NCI-H1092 treated with DMSO at 0.1 percent for 48 hours (cell line): ENCODE data around the gene MLKL.
"Not testable (repeated sequence)": the region's sequence is repeated elsewhere in the genome, so short reads cannot be mapped to it uniquely, and the experiment has no call there.

ENCODE experiments used
- DNase-seq: peaks from one replicate; lab custom pipeline; 2025; lab: John Stamatoyannopoulos, UW

MLKL gene

DNA sequence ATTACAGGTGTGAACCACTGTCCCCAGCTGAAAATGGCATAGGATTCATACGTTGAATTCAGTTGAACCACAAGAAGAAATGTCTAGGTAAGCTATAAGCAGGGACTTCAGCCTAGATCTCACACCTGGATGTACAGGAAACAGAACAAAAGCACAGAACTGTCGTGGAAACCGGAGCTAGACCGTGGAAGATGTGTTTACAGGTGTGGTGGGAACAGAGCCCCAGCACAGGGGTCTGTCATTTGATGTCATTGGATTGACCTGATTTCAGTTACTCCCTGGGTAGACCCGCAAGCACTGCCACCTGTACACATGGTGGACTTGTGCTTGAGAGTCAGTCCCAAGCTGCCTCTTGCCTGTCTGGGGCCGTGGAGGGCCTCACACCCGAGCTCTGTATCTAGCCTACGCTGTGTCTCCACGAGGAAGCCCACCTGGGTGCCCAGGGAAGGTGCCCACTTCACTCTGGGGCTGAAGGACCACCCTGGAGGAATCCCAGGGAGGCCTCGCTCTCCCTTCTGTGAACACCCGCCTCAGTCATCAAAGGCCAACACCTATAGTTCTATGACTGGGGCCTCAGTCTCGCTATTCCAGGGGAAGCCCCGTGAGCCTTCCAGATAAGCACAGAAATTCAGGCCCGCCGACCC, 32.2 kb upstream of the MLKL start:
- no peak for DNase-seq

DNA sequence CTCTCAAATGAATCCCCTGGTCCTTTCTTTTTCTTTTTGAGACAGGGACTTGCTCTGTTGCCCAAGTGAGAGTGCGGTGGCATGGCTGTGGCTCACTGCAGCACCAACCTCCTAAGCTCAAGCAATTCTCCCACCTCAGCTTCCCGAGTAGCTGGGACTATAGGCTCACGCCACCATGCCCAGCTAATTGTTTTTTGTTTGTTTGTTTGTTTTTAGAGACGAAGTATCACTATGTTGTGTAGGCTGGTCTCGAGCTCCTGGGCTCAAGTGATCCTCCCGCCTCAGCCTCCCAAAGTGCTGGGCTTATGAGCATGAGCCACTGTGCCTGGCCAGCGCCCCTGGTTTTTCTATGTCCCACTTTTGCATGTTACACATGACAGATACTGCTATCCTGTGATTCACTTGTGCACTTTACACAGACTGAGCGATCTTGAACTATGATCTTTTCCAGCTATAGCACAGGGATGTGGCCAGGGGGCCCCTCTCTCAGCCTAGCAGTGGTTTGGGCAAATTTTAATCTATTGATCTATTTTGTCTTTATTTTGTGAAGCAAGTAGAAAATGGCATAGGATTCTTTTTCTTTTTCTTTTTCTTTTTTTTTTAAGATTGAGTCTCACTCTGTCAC, 31.3 kb upstream of the MLKL start:
- no peak for DNase-seq

DNA sequence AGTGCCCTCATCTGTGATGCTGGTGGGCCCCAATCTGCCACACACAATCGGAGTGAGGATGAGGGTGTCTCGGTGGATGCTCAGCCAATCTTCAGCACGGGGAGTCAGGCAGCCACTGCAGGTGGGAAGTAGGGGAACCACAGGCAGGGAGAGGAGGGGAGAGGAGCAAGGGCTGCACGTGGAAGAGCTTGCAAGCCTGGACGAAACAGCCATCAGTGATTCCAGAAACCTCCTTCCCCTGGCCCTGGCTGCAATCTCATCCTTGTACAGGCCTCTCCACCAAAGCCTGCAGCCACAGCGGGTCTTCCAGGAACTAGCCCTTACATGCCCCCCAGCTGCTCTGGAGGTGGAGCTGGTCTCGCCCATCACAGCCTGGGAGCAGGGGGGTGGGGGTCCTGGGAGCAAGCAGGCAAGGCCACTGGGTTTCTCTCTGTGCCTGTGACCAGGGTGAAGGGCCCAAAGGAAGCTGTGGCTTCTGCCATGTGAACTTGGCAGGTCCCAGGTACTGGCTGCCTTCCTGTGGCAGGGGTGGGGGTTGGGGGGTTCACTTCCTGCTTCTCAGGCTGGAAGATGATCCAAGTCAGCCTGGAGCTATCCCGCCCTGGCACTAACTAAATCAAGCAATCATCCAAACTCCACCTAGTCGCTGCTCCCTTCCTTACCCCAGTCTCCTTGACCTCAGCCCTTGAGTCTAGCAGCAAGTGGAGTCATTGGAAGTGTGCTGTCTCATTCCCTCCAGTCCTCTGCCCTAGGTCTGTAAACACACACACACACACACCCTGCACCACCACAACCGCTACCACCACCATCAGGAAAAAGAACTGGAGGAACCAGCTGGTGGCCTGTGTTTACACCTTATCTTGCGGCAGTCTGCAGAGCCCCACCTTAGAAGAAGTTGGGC, 29.4 kb upstream of the MLKL start:
- DNase-seq = no peak

DNA sequence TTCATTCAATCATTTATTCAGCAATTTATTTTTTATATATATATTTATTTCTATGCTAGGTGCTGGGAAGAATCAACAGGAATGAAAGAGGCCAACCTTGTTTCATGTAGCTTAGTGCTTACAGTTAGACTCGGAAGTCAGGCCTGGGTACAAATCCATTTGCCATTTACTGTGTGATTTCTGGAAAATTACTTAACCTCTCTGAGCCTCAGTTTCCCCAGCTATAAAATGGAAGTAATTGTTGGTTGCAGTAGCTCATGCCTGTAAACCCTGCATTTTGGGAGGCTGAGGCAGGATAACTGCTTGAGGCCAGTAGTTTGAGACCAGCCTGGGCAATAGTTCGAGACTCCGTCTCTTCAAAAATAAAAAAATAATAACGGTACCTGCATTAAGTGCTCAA, 27.2 kb upstream of the MLKL start:
- no peak for DNase-seq

DNA sequence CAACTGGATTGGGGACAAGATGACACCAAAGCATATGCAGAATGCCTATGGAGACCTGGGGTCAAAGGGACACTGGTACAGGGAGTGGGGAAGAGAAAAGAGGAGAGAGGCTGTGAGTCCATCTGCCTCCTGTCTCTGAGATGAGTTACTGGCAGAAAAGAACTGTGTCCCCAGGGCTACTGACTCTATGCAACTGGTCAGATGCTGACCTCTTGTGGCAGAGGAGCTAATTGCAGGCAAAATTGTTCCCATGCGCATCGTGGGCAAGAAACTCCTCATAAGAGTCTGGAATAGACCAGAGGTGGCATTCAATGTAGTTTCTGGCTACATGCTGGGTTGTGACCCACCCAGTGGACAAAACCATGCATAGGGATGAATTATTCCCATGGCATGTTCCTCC, 26.1 kb upstream of the MLKL start:
- DNase-seq = no peak

DNA sequence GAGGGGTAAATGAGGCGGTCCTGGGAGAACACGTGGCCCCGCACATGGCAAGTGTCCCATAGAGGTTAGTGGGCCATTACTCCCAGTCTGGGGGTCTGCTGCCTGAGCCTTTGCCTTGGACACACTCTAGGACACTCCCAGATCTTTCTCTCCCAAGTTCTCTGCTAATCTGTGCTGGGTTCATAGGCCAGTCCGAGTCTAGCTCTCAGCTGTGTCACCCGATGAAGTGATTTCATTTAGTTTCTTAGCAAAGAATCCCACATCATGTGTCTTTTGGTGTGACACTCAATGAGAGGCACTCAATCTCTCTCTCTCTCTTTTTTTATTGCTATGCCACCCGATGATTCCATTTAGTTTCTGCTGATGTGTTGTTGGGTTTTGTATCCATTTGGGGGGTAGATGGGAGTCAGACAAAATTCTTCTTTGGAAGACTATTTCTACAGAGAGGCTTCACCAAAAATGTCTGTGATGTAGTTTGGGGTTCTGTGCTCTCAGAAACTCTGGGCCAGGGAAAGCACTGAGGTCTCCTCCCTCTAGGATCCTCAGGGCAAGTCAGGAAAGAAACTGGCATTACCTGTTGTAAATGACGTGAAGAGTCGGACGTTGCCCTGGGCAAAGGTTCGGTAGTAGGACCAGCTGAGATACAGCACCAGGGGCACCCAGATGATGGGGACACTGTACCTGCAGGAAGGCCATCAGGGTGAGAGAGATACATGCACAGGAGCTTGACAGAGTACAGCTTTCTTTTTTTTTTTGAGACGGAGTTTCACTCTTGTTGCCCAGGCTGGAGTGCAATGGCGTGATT, 25.2 kb upstream of the MLKL start:
- no peak for DNase-seq

DNA sequence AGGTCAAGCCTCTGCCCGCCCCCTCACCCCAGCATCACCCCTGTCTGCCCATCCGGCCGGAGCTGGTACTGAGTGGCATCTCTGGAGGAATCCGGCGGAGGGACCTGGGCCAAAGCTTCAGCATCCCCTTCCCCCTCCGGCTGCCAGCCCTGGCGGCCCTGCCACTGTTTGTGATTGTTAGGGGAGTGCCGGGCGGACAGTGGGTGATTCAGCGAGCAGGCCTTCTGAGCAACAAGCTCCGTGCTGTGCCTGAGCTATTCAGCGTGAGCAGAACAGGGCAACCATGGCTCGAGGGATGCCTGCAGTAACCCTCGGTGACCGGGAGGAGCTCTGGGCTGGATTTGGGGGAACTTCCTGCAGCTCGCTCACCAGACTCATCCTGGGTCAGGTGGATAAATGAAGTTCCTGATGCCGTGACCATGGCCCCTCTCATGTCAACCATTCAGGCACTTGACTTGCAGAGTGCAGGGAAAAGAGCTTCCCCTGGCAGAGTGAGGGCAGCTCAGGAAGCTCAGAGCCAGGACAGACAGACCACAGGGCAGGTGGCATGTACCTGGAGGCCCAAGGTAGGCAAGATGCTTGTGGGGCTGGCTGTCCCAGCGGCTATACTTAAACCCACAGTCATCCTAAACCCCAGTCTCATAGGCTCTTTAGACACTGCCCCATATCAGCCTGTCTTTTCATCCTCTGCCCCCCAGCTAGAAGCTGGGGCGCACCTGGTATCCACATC, 24.3 kb upstream of the MLKL start:
- DNase-seq = no peak

DNA sequence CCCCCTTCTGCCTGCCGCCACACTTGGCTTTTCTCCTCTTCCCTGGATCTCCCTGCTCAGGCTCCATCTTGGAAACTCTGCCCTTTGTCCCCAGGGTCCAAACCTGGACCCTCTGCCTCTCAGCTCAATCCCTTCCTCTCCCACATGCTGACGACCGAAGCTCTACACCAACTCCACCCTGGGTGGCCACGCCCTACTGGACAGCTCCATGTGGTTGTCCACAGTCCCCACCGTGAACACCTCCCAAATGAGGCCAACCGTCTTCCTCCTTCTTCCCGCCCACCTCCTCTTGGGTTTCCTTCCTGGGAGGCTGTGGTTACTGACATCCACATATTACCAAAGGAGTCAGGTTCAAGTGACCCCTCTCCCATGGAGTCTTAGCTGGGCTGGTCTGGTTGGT, 22.6 kb upstream of the MLKL start:
- DNase-seq = no peak

DNA sequence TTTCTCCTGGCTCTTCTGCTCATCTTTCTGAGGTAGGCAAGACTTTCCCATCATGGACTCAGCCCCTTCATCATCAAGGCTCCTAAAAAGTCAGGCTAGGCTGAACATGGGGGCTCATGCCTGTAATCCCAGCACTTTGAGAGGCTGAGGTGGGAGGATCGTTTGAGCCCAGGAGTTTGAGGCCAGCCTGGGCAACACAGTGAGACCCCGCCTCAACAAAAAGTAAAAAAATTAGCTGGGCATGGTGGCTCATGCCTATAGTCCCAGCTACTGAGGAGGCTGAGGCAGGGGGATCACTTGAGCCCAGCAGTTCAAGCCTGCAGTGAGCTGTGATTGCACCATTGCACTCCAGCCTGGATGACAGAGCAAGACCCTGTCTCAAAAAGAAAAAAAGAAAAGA, 21.5 kb upstream of the MLKL start:
- not testable (repeated sequence) for DNase-seq

DNA sequence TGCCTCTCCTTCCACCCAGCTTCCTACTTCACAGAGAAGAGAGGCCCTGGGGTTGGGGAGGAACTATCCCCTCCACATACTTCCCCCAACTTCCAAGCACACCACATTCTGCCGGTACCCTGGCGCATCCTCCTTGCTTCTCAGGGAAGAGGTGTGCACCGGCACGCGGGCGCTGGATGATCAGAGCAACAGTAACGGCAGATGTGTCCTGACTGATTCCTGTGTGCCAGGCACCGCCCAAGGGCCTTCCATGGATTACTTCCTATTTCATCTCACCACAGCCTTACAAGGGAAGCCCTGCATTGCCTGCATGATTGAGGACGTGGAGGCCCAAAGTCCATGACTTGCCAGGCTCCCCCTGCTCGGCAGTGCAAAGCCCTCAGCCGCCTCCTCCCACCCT, 21.1 kb upstream of the MLKL start:
- no peak for DNase-seq

DNA sequence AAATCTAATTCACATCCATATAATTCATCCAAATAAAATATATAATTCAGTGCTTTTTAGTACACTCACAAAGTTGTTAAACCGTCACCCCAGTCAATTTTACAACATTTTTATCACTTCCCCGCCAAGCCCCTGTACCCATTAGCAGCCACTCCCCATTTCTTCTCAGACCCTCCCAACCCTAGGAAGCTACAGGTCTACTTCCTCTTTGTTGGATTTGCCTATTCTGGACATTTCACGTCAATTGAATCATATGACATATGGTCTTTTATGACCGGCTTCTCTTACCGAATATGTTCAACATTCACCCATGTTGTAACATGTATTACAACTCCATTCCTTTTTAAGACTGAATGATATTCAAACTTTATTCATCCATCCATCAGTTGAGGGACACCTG, 19.9 kb upstream of the MLKL start:
- DNase-seq = no peak

DNA sequence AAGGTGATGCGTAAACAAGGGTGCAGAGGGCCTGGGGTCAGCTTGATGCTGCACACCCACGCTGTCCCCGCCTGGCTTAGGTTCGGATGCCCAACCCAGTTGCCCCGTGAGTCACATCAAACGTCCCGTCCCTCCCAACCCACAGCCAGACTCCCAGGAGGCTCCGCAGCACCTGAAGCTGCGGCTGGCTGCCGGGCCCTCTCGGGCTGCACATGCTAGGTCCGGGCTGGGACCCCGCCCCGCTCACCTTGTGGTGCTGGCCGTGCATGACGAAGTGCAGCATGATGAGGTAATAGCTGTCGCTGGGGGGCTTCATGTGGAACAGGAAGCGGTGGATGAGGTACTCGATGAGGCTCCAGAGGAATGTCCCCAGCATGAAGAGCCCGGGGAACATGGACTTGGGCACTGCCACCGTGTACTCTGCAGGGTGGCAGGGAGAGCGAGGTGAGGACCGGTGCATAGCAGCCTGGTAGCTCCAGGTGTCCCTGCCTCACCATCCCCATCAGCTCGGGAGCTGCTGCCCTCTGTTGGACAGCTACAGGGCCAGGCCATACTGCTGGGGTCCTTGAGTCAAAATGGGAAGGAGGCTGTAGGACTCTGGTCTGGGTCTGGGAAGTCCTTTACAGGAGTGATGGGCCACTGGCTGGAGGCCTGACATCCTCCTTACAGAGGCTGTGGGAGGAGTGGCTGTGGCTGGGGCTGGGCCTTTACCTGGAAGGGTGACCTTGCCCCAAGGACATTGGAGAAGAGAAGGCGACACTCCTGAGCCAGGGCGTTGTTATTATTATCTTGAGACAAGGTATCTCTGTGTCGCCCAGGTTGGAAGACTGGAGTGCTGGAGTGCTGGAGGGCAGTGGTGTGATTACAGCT, 18.3 kb upstream of the MLKL start:
- no peak for DNase-seq

DNA sequence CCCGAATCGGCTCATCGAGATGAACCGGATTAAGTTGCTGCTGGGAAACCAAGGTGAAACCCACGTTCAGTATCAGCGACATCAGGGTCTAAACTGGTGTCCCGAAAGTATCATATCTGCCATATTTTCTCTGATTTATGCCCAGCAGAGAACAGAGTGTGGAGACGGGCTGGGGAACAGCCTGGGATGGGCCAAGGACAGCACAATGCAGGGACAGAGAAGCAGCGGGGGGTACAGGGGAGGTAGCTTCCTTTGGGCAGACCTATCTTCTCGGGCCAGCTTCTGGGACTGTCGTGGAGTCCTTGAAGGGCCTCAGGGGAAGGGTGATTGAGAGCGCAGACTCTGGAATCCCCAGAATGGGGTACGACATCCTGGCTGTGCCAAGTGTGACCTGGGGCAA, 17.5 kb upstream of the MLKL start:
- no peak for DNase-seq

DNA sequence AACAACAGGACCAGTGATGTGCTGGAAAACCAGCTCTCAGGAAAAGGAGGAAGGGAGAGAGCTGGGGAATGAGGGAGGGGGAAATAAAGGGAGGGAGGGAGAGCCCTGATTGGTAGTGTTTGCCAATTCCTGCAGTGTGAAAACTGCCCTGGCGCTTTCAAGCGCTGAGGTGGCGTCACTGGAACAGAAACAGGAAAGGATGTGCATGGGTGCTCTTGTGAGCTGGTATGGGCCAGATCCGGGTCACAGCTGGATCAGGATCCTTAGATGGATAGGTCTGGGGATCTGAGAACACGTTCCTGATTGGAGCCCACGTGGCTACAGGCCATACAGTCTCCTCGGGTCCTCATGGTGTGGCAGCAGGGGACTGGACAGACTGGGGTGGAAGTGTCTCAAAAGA, 16.7 kb upstream of the MLKL start:
- DNase-seq = no peak

DNA sequence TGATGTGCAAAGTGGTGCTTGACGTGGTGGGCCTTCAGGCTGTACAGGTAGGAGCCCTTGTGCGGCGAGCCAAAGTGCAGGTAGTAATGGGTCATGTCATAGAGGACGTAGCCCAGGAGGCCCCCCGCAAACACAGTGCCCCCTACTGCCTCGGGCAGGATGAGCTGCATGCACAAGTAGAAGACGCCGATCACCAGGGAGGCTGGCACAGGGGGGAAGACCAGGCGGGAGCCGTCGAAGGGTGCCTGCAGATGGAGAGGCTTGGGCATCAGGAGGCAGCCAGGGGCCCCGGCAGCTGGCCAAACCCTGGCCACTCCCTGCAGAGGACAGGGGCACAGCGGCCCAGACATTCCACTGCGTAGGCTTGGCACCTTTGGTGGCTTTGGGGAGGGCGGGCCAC, 15.7 kb upstream of the MLKL start:
- no peak for DNase-seq

DNA sequence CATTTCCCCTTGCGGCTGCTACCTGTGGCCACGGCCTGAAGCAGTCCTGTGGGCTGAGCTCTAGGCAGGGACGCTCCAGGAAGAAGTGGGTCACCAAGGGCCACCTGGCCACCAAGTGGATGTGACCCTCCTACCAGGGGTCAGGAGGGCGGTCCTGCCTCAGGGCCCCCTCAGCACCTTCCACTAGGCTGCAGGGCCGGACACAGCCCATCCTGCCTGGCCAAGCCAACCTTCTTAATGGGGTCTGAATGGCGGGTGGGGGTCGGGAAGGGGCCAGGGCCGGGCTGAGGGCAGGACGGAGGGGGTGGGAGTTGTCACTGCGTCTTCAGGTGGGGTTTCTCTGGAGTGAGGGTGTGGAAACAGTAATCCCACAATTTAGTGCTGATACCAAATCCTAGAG, 13.2 kb upstream of the MLKL start:
- DNase-seq = no peak

DNA sequence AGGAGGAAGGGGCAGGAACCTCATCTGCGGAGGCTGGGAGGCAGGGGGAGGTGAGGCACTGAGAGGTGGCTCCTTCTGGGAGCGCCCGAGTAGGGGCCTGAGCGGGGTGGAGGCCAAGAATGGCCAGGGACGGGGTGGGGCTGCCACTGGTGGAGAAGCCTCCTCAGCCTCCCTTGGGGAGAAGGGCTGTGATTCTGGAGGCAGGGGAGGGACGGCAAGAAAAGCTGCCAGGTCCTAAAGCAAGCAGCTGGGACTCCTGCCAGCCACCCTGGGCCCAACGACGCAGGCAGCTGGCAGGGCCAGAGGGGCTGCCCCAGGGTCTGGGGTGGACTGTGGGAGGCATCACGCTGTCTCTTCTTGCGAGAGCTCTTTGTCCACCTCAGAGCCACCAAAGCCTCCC, 12.7 kb upstream of the MLKL start:
- DNase-seq = no peak

DNA sequence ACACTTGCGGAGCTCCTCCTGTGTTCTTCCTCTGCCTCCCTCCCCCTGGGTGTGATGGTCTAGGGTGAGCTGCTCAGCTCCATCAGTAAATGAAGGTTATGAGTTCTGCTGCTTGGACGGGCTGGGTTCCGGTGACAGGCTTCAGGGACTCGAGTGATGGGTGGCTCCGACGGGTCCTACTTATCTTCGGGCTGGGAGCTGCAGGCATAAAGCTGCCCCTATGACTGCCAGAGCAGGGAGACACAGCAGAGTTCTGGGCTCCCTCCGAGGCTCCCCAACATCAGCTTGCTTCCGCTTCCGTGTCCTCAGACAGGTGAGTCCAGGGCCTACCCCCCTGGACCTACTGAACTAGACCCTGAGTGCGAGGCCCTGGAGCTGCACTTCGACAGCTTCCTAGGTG, 11.3 kb upstream of the MLKL start:
- DNase-seq = no peak

DNA sequence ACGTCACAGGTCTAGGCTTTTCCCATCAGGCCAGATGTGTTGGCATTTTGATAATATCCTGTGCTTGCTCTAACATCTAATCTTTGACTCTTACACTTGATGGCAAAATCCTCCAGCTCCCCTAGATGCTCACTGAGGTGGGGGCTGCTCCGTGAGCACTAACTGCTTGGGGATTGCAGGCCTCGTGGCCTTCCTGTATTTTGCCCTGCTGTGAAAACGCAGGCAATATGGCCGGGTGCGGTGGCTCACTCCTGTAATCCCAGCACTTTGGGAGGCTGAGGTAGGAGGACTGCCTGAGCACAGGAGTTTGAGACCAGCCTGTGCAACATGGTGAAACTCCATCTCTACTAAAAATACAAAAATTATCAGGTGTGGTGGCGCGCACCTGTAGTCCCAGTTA, 9.7 kb upstream of the MLKL start:
- DNase-seq = no peak

DNA sequence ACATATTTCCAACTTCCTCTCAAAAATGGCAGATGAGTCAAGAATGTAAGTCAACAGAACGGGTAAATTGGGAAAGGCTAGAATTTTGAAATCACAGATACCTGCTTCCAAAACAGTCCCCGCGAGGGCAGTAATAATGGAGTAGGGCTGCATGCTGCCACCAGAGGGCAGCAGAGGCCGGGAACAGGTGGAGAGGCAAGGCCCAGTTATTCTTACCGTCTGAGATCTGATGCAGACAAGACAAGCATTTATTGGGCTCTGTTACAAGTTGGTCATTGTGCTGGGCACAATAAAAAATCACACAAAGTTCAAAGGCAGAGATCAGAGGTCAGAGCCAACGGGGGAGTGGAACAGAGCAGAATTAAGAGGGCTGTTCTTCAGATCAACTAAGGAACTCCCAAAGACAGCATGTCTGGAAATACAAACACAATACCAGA, 8.8 kb upstream of the MLKL start:
- DNase-seq = peak; percentile 63

DNA sequence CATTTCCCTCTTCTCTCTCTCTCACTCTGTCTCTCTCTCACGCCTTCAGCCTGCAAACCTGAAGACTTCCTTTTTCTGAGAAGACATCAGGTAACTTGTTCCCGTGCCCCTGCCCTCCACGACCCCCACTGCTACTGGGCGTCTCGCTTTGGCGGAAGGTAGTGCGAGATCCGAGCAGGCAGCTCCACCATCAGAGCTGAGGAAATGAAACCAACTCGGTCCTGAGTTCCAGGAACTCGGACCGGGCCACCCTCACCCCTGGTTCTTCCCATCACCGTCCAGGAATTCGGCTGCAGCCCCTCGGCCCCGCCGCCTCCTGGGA, 585 bp downstream of the MLKL start:
- no peak for DNase-seq
